ENCODE measurements around the gene TBC1D22B. TPM values are rescaled to one million over a fixed set of nuclear protein-coding genes. Genes with fewer than 3 reads are reported as not detected.
A peak's percentile ranks its signal among the peaks of the same experiment; 100 is the strongest.

TBC1D22B gene
- total and polyA plus RNA-seq, 2 experiments from 2014 or later: 9.1 to 19.9 TPM

DNA sequence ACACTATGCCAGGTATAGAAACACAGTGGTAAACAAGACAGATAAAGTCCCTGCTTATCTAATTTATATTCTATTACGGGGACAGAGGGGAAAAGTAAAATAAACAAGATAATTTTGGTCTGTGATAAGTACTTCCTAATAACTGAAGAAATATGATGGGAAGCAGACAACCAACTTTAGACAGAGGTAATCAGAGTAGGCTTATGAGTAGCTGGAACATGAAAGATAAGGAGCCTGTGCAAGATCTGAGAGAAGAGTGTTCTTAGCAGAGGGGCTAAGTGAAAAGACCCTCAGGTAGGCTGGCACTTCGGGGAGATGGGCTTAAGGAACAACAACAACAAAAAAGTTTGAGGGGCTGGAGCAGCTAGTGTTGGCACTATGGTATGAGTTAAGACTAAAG is 100.3 kb downstream of the TBC1D22B start:
- Mint-ChIP-seq H3K9me3 (no peaks in the 10 kb centered on the region; the same call in 2 of the 3 replicates), H3K36me3 (ENCODE audit: low read depth) (peaks cover 4% of the 10 kb centered on the region; the same call in 2 of the 3 replicates), H3K4me3 (no peak overlapping the region), H3K4me1 (peaks cover 35% of the 10 kb centered on the region), H3K27ac (peak overlapping the region; percentile 13; the same call in 1 of the 2 replicates), H3K27me3 (ENCODE audit: insufficient read depth, low read depth, poor library complexity) (peaks cover 5% of the 10 kb centered on the region)
- no peak for ATAC-seq
- Histone ChIP-seq H3K9me2 (ENCODE audit: insufficient read depth) (no peaks in the 10 kb centered on the region), H3K27ac (ENCODE audit: low read depth) (no peak overlapping the region), H3K4me3 (no peak overlapping the region), H3K79me2 (replicated peaks; ENCODE audit: insufficient read depth) (peaks cover 61% of the 10 kb centered on the region), H3K4me2 (0 out of 2 replicates have a peak overlapping the region, but pooled peaks have one; percentile 51), H3K27me3 (ENCODE audit: insufficient read depth) (no peaks in the 10 kb centered on the region), H3K4me1 (ENCODE audit: insufficient read depth) (peaks cover 31% of the 10 kb centered on the region), H3F3A (replicated peaks; ENCODE audit: low read depth) (no peaks in the 10 kb centered on the region), H3K36me3 (ENCODE audit: insufficient read depth) (no peaks in the 10 kb centered on the region; the same call in 1 of the 2 replicates), H4K20me1 (replicated peaks; ENCODE audit: insufficient read depth) (peaks cover 43% of the 10 kb centered on the region), H2AFZ (no peak overlapping the region)
- TF ChIP-seq JUNB (IDR thresholded peaks at IDR 0.05; ENCODE audit: unreplicated experiment) (no peak), STAT1 (IDR thresholded peaks at IDR 0.05; ENCODE audit: unreplicated experiment) (no peak), ZNF331 (CRISPR knock-in tag; IDR thresholded peaks at IDR 0.05; ENCODE audit: low read depth) (no peak), NANOG (IDR thresholded peaks at IDR 0.05; ENCODE audit: borderline replicate concordance) (no peak), EZH2 (IDR thresholded peaks at IDR 0.05; ENCODE audit: low read depth, unreplicated experiment) (no peak), CREB1 (CRISPR knock-in tag; IDR thresholded peaks at IDR 0.05; ENCODE audit: low read depth) (no peak), EZH2phosphoT487 (IDR thresholded peaks at IDR 0.05; ENCODE audit: unreplicated experiment) (no peak), ZNF114 (CRISPR knock-in tag; IDR thresholded peaks at IDR 0.05) (no peak), POLR2AphosphoS5 (IDR thresholded peaks at IDR 0.05; ENCODE audit: low read depth) (no peak)
- TF ChIP-seq, protein P1, sequence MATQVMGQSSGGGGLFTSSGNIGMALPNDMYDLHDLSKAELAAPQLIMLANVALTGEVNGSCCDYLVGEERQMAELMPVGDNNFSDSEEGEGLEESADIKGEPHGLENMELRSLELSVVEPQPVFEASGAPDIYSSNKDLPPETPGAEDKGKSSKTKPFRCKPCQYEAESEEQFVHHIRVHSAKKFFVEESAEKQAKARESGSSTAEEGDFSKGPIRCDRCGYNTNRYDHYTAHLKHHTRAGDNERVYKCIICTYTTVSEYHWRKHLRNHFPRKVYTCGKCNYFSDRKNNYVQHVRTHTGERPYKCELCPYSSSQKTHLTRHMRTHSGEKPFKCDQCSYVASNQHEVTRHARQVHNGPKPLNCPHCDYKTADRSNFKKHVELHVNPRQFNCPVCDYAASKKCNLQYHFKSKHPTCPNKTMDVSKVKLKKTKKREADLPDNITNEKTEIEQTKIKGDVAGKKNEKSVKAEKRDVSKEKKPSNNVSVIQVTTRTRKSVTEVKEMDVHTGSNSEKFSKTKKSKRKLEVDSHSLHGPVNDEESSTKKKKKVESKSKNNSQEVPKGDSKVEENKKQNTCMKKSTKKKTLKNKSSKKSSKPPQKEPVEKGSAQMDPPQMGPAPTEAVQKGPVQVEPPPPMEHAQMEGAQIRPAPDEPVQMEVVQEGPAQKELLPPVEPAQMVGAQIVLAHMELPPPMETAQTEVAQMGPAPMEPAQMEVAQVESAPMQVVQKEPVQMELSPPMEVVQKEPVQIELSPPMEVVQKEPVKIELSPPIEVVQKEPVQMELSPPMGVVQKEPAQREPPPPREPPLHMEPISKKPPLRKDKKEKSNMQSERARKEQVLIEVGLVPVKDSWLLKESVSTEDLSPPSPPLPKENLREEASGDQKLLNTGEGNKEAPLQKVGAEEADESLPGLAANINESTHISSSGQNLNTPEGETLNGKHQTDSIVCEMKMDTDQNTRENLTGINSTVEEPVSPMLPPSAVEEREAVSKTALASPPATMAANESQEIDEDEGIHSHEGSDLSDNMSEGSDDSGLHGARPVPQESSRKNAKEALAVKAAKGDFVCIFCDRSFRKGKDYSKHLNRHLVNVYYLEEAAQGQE (IDR thresholded peaks at IDR 0.05; ENCODE audit: unreplicated experiment): no peak
- TF ChIP-seq, protein P2, sequence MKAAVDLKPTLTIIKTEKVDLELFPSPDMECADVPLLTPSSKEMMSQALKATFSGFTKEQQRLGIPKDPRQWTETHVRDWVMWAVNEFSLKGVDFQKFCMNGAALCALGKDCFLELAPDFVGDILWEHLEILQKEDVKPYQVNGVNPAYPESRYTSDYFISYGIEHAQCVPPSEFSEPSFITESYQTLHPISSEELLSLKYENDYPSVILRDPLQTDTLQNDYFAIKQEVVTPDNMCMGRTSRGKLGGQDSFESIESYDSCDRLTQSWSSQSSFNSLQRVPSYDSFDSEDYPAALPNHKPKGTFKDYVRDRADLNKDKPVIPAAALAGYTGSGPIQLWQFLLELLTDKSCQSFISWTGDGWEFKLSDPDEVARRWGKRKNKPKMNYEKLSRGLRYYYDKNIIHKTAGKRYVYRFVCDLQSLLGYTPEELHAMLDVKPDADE (IDR thresholded peaks at IDR 0.05): no peak
- TF ChIP-seq, protein P3, sequence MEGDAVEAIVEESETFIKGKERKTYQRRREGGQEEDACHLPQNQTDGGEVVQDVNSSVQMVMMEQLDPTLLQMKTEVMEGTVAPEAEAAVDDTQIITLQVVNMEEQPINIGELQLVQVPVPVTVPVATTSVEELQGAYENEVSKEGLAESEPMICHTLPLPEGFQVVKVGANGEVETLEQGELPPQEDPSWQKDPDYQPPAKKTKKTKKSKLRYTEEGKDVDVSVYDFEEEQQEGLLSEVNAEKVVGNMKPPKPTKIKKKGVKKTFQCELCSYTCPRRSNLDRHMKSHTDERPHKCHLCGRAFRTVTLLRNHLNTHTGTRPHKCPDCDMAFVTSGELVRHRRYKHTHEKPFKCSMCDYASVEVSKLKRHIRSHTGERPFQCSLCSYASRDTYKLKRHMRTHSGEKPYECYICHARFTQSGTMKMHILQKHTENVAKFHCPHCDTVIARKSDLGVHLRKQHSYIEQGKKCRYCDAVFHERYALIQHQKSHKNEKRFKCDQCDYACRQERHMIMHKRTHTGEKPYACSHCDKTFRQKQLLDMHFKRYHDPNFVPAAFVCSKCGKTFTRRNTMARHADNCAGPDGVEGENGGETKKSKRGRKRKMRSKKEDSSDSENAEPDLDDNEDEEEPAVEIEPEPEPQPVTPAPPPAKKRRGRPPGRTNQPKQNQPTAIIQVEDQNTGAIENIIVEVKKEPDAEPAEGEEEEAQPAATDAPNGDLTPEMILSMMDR (conservative IDR thresholded peaks at IDR 0.05; ENCODE audit: low read depth in 2 of 2): no peak
- TF ChIP-seq, protein P4, sequence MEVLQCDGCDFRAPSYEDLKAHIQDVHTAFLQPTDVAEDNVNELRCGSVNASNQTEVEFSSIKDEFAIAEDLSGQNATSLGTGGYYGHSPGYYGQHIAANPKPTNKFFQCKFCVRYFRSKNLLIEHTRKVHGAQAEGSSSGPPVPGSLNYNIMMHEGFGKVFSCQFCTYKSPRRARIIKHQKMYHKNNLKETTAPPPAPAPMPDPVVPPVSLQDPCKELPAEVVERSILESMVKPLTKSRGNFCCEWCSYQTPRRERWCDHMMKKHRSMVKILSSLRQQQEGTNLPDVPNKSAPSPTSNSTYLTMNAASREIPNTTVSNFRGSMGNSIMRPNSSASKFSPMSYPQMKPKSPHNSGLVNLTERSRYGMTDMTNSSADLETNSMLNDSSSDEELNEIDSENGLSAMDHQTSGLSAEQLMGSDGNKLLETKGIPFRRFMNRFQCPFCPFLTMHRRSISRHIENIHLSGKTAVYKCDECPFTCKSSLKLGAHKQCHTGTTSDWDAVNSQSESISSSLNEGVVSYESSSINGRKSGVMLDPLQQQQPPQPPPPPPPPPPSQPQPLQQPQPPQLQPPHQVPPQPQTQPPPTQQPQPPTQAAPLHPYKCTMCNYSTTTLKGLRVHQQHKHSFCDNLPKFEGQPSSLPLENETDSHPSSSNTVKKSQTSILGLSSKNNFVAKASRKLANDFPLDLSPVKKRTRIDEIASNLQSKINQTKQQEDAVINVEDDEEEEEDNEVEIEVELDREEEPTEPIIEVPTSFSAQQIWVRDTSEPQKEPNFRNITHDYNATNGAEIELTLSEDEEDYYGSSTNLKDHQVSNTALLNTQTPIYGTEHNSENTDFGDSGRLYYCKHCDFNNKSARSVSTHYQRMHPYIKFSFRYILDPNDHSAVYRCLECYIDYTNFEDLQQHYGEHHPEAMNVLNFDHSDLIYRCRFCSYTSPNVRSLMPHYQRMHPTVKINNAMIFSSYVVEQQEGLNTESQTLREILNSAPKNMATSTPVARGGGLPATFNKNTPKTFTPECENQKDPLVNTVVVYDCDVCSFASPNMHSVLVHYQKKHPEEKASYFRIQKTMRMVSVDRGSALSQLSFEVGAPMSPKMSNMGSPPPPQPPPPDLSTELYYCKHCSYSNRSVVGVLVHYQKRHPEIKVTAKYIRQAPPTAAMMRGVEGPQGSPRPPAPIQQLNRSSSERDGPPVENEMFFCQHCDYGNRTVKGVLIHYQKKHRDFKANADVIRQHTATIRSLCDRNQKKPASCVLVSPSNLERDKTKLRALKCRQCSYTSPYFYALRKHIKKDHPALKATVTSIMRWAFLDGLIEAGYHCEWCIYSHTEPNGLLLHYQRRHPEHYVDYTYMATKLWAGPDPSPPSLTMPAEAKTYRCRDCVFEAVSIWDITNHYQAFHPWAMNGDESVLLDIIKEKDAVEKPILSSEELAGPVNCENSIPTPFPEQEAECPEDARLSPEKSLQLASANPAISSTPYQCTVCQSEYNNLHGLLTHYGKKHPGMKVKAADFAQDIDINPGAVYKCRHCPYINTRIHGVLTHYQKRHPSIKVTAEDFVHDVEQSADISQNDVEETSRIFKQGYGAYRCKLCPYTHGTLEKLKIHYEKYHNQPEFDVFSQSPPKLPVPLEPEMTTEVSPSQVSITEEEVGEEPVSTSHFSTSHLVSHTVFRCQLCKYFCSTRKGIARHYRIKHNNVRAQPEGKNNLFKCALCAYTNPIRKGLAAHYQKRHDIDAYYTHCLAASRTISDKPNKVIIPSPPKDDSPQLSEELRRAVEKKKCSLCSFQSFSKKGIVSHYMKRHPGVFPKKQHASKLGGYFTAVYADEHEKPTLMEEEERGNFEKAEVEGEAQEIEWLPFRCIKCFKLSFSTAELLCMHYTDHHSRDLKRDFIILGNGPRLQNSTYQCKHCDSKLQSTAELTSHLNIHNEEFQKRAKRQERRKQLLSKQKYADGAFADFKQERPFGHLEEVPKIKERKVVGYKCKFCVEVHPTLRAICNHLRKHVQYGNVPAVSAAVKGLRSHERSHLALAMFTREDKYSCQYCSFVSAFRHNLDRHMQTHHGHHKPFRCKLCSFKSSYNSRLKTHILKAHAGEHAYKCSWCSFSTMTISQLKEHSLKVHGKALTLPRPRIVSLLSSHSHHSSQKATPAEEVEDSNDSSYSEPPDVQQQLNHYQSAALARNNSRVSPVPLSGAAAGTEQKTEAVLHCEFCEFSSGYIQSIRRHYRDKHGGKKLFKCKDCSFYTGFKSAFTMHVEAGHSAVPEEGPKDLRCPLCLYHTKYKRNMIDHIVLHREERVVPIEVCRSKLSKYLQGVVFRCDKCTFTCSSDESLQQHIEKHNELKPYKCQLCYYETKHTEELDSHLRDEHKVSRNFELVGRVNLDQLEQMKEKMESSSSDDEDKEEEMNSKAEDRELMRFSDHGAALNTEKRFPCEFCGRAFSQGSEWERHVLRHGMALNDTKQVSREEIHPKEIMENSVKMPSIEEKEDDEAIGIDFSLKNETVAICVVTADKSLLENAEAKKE (CRISPR knock-in tag; IDR thresholded peaks at IDR 0.05): no peak
- DNase-seq (ENCODE audit: low spot score): no peak
